GM18873 (cell line): ENCODE results near the gene ZNF324.
"Not testable (repeated sequence)": the region's sequence is repeated elsewhere in the genome, so short reads cannot be mapped to it uniquely, and the experiment has no call there.

Experiments
- ATAC-seq: cut with Tn5 transposase; IDR thresholded peaks from one replicate; pipeline ENCODE4 v1.9.1; 2021; ENCODE audit warnings: mild to moderate bottlenecking, moderate library complexity, moderate number of reproducible peaks; ENCODE audit not compliant: unreplicated experiment, low FRiP score

The ZNF324 gene

GRCh38 chr19:58470837-58471543 lies 4.1 kb downstream of the ZNF324 start:
- not testable (repeated sequence) for ATAC-seq

- no peak for ATAC-seq
Observed at GRCh38 chr19:58471736-58472135, 4.9 kb downstream of the ZNF324 start.

GRCh38 chr19:58473775-58474174 lies 6.9 kb downstream of the ZNF324 start:
- ATAC-seq, result no peak

GRCh38 chr19:58474291-58474996 lies 7.6 kb downstream of the ZNF324 start:
- ATAC-seq, result no peak

- ATAC-seq, result peak; percentile 2
Observed at GRCh38 chr19:58474997-58475713, 8.3 kb downstream of the ZNF324 start.

- ATAC-seq, result peak; percentile 74
Observed at GRCh38 chr19:58475714-58476497, 9.0 kb downstream of the ZNF324 start, which contains the start of gene ZNF446. TSS of gene ZNF446 (plus strand) at chr19:58476352. CDS start at chr19:58477219, 867 bp downstream.

- no peak for ATAC-seq
Observed at GRCh38 chr19:58476498-58477015, 9.7 kb downstream of the ZNF324 start.

GRCh38 chr19:58477130-58477529 lies 10.2 kb downstream of the ZNF324 start:
- ATAC-seq, result no peak

- ATAC-seq, result no peak
Observed at GRCh38 chr19:58477871-58478270, 11.0 kb downstream of the ZNF324 start.

GRCh38 chr19:58479303-58479702 lies 12.4 kb downstream of the ZNF324 start:
- ATAC-seq, result no peak

GRCh38 chr19:58479736-58480480 lies 13.0 kb downstream of the ZNF324 start:
- ATAC-seq, result no peak

GRCh38 chr19:58480481-58480830 lies 13.6 kb downstream of the ZNF324 start:
- no peak for ATAC-seq

- no peak for ATAC-seq
Observed at GRCh38 chr19:58480831-58481230, 14.0 kb downstream of the ZNF324 start.

GRCh38 chr19:58482372-58482771 lies 15.5 kb downstream of the ZNF324 start:
- ATAC-seq, result no peak

GRCh38 chr19:58483776-58484175 lies 16.9 kb downstream of the ZNF324 start:
- ATAC-seq, result no peak

GRCh38 chr19:58484349-58484748 lies 17.5 kb downstream of the ZNF324 start:
- not testable (repeated sequence) for ATAC-seq

- no peak for ATAC-seq
Observed at GRCh38 chr19:58491393-58491792, 24.5 kb downstream of the ZNF324 start.

- no peak for ATAC-seq
Observed at GRCh38 chr19:58492265-58492664, 25.4 kb downstream of the ZNF324 start.

- ATAC-seq, result no peak
Observed at GRCh38 chr19:58497634-58498170, 30.8 kb downstream of the ZNF324 start.
